A549 (cell line): ENCODE measurements around the gene GDI2. TPM values are rescaled to one million over a fixed set of nuclear protein-coding genes. Genes with fewer than 3 reads are reported as not detected.
"Not testable (repeated sequence)": the region's sequence is repeated elsewhere in the genome, so short reads cannot be mapped to it uniquely, and the experiment has no call there.

ENCODE experiments used
- ATAC-seq, 2 experiments: fragments of 200-7000 bp in 1 of 2; fragments of >200 bp in 1 of 2; cut with Nextera tagmentation in 1 of 2; cut with Tn5 transposase in 1 of 2; 3 replicates each; pipeline versions ENCODE4 v1.8.0 to v1.9.1; 2018 to 2020; ENCODE audit warnings: mild to moderate bottlenecking in 1 of 2, moderate library complexity in 1 of 2
- CTCF ChIA-PET: fragments of 300-600 bp; sonication (Branson Sonifier 250); formaldehyde crosslinking; extraction: SDS; loops from one replicate; lab custom pipeline; 2021; ENCODE audit warnings: antibody characterized with exemption, inconsistent platforms; lab: Yijun Ruan, JAX
- POLR2A ChIA-PET: fragments of 350-600 bp; formaldehyde crosslinking; extraction: SDS; loops from one replicate; lab custom pipeline; 2021; ENCODE audit warnings: antibody characterized with exemption, inconsistent platforms; lab: Yijun Ruan, JAX
- DNase-seq, 2 experiments: peaks; one replicate each; pipeline versions ENCODE4 v3.0.0 to v3.0.0-alpha.2; 2011 to 2016; ENCODE audit warnings: low read depth in 1 of 2, low spot score in 1 of 2
- FAIRE-seq: peaks from 2 replicates; lab custom pipeline; 2011; peaks lifted over from hg19 to GRCh38; lab: Jason Lieb, UNC
- H3K27ac ChIP-seq, 2 experiments: fragments of >200 bp; sonication (Bioruptor Twin); formaldehyde crosslinking; 3 replicates each; pipeline ENCODE4 v1.5.1; 2016 to 2017
- H3K4me1 ChIP-seq: fragments of >200 bp; sonication (Bioruptor Twin); formaldehyde crosslinking; 3 replicates; pipeline ENCODE4 v1.6.1; 2016
- H3K4me2 ChIP-seq: fragments of >200 bp; sonication (Bioruptor Twin); formaldehyde crosslinking; 3 replicates; pipeline ENCODE4 v1.6.1; 2016
- H3K4me3 ChIP-seq: fragments of >200 bp; sonication (Bioruptor Twin); formaldehyde crosslinking; 3 replicates; pipeline ENCODE4 v1.5.1; 2016
- H3K9me3 ChIP-seq: fragments of >200 bp; sonication (Bioruptor Twin); formaldehyde crosslinking; 3 replicates; pipeline ENCODE4 v1.6.1; 2016
- BHLHE40 ChIP-seq: IDR thresholded peaks from 2 replicates; pipeline ENCODE4 v1.6.1; 2012; ENCODE audit warnings: low read depth, low read length, inconsistent platforms
- CBX8 ChIP-seq: fragments of 200-600 bp; sonication (generic); IDR thresholded peaks from 2 replicates; pipeline ENCODE4 v1.6.1; 2016
- CEBPB ChIP-seq, 2 experiments: fragments of >200 bp in 1 of 2; sonication (Bioruptor Twin) in 1 of 2; formaldehyde crosslinking in 1 of 2; IDR thresholded peaks; 2 replicates each; pipeline ENCODE4 v1.6.1; 2012 to 2016
- FOSL2 ChIP-seq, 2 experiments: fragments of 450-650 bp in 1 of 2; fragments of >200 bp in 1 of 2; sonication (Bioruptor Twin) in 1 of 2; formaldehyde crosslinking; IDR thresholded peaks; 2 replicates each; pipeline versions ENCODE4 v1.5.0 to v1.6.1; 2016 to 2020; ENCODE audit warnings: mild to moderate bottlenecking in 1 of 2, moderate library complexity in 1 of 2
- HDAC2 ChIP-seq: fragments of 200-600 bp; sonication (generic); IDR thresholded peaks from 2 replicates; pipeline ENCODE4 v1.6.1; 2016
- JUN ChIP-seq, 2 experiments: fragments of >200 bp; sonication (Bioruptor Twin); formaldehyde crosslinking; IDR thresholded peaks; 2 replicates in 1 of 2; 3 replicates in 1 of 2; pipeline ENCODE4 v1.6.1; 2016 to 2017
- MAZ ChIP-seq: fragments of 150-350 bp; IDR thresholded peaks from 2 replicates; pipeline ENCODE4 v1.6.1; 2014; ENCODE audit warnings: antibody characterized with exemption, low read depth, low read length, borderline replicate concordance
- POLR2AphosphoS2 ChIP-seq: conservative IDR thresholded peaks from 2 replicates; pipeline ENCODE4 v1.6.1; 2012; ENCODE audit warnings: low read length, improper control_type of control experiment, inconsistent platforms
- RARB ChIP-seq: fragments of 250-450 bp; sonication (Bioruptor Pico); IDR thresholded peaks from 2 replicates; pipeline ENCODE4 v1.8.0; 2021; ENCODE audit warnings: mild to moderate bottlenecking, moderate library complexity
- SMC3 ChIP-seq: fragments of >200 bp; sonication (Bioruptor Twin); formaldehyde crosslinking; IDR thresholded peaks from 3 replicates; pipeline ENCODE4 v1.6.1; 2018; ENCODE audit warnings: inconsistent platforms
- TFCP2L1 ChIP-seq: fragments of 250-450 bp; sonication (Bioruptor Pico); IDR thresholded peaks from 2 replicates; pipeline ENCODE4 v1.5.0; 2021; ENCODE audit warnings: mild to moderate bottlenecking
- TP53 ChIP-seq: fragments of 250-450 bp; sonication (Bioruptor Pico); IDR thresholded peaks from 2 replicates; pipeline ENCODE4 v1.5.0; 2021; ENCODE audit warnings: mild to moderate bottlenecking, moderate library complexity
- ZFP36 ChIP-seq: fragments of 450-650 bp; IDR thresholded peaks from 2 replicates; pipeline ENCODE4 v1.6.1; 2014; ENCODE audit warnings: borderline replicate concordance; ENCODE audit not compliant: partially characterized antibody
- WGBS: methylation state at CpG from one replicate; pipeline ENCODE4 v1.1.6; 2017; ENCODE audit errors: missing lambda C conversion rate; 5-methylcytosine and 5-hydroxymethylcytosine counted together
- polyA plus RNA-seq, 4 experiments: library from polyadenylated mRNA; depleted of rRNA in 3 of 4; stranded (reverse); fragments of >200 nt; fragmentation: RNase III in 1 of 4; extraction: RNeasy Plus Mini Kit Qiagen cat#74134 plus additional on column Dnase treatment in 1 of 4; gene quantifications; 2 replicates in 3 of 4; 3 replicates in 1 of 4; pipeline ENCODE4 v1.2.3, GENCODE V29; 2011 to 2017
- TF ChIP-seq, protein P1 (sequence below): fragments of 450-650 bp; IDR thresholded peaks from 2 replicates; pipeline ENCODE4 v1.6.1; 2014; ENCODE audit warnings: antibody characterized with exemption
- TF ChIP-seq, protein P2 (sequence below): IDR thresholded peaks from 2 replicates; pipeline ENCODE4 v1.6.1; 2012

The GDI2 gene
- polyA plus RNA-seq, 2 of the 4 experiments (the other 2 are of a cell fraction) = 278 to 304 TPM

DNA sequence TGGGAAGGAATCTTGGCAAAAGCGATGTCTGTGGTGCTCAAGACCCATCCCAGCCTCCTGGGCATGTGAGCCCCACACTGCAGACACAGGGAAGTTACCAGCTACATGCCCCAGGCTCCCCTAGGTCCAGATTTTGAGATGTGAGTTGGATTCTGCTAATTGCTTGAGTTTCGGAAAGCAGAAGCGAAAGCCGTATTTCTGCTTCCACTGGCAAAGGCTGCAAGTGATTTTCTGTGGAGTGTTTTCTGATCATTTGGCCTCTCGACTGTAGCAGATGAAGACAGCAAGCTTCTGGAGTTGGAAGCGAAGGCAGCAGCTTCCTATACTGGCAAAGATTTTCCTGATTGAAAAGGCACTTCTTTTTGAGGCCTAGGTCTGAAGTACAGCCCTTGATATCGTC is 46.8 kb upstream of the GDI2 start (continued):
- TF ChIP-seq JUN (IDR thresholded peaks at IDR 0.05) (no peak), MAZ (no peak), SMC3 (no peak)

DNA sequence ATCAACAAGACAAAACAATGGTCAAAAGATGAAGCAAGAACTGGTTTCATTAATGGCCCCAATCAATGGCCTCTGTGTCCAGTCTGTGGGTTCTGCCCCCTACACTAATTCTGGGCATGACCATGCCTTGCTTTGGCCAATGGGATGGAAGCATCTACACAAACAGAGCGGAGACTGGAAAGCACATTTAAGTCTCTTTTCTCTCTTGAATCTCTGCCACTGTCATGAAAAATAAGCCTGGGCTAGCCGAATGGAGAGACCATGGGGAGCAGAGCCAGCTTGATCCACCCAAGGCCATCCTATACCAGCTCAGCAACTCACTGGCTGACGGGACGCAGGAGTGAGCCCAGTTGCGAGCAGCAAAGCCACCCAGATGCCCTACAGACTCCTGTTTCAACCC is 45.6 kb upstream of the GDI2 start:
- no peak for DNase-seq
- ChIA-PET CTCF (interaction anchor here (0.7 to 2.9 kb wide), 8 partner anchors 8 to 229 kb away, joined by 3 to 20 read pairs (median 3); no protein-coding TSS in a partner anchor), POLR2A (interaction anchor here (0.5 to 1.9 kb wide), 2 partner anchors 15 to 46 kb away, joined by 4 to 6 read pairs; partner anchors contain the start of gene GDI2)
- Histone ChIP-seq H3K4me1 (peaks cover 19% of the 10 kb centered on the region), H3K27ac (no peak overlapping the region), H3K4me3 (no peak overlapping the region), H3K4me2 (no peak overlapping the region), H3K9me3 (no peaks in the 10 kb centered on the region)
- ATAC-seq = no peak
- FAIRE-seq = no peak
- WGBS = 91% methylated on average over 5 of the region's 5 CpGs
- TF ChIP-seq RARB (CRISPR knock-in tag) (no peak), TP53 (CRISPR knock-in tag) (no peak), CEBPB (IDR thresholded peaks at IDR 0.05) (no peak), POLR2AphosphoS2 (no peak), ZFP36 (no peak)
- TF ChIP-seq, protein P1, sequence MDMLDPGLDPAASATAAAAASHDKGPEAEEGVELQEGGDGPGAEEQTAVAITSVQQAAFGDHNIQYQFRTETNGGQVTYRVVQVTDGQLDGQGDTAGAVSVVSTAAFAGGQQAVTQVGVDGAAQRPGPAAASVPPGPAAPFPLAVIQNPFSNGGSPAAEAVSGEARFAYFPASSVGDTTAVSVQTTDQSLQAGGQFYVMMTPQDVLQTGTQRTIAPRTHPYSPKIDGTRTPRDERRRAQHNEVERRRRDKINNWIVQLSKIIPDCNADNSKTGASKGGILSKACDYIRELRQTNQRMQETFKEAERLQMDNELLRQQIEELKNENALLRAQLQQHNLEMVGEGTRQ = no peak
- TF ChIP-seq, protein P2, sequence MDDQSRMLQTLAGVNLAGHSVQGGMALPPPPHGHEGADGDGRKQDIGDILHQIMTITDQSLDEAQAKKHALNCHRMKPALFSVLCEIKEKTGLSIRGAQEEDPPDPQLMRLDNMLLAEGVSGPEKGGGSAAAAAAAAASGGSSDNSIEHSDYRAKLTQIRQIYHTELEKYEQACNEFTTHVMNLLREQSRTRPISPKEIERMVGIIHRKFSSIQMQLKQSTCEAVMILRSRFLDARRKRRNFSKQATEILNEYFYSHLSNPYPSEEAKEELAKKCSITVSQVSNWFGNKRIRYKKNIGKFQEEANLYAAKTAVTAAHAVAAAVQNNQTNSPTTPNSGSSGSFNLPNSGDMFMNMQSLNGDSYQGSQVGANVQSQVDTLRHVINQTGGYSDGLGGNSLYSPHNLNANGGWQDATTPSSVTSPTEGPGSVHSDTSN = no peak

DNA sequence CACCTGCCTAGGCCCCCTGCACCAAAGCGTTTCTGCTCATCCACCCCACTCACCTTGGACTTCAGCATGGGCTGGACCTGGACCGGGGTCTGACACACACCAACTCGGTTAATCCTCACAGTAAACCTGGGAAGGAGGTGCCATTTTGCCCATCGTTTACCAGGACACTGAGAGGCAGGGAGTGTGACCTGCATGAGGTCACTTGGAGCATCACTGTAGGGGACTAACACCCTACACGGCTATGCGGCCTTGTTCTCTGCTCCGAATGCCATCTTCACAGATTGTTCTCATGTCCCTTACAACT is 43.4 kb upstream of the GDI2 start:
- no peak for ATAC-seq
- H3K4me2 ChIP-seq = no peak overlapping the region
- TF ChIP-seq TFCP2L1 (CRISPR knock-in tag) = no peak
- TF ChIP-seq JUN (IDR thresholded peaks at IDR 0.05) = no peak
- TF ChIP-seq FOSL2 (IDR thresholded peaks at IDR 0.05) = no peak
- TF ChIP-seq FOSL2 (CRISPR knock-in tag; IDR thresholded peaks at IDR 0.05) = no peak
- TF ChIP-seq CBX8 = no peak
- TF ChIP-seq, all 56 proteins: peak for 0
- DNase-seq (no peak), FAIRE-seq (no peak)
- WGBS = 67% methylated on average over 7 of the region's 7 CpGs
- POLR2A ChIA-PET = interaction anchor here (0.6 to 1.1 kb wide), 2 partner anchors 23 to 33 kb away, joined by 3 to 6 read pairs; partner anchors contain the start of genes ANKRD16 and FBH1
- Histone ChIP-seq H3K4me1 (peaks cover 11% of the 10 kb centered on the region), H3K27ac (no peak overlapping the region), H3K4me3 (no peak overlapping the region), H3K9me3 (no peaks in the 10 kb centered on the region)
- CTCF ChIA-PET = no interaction called here

DNA sequence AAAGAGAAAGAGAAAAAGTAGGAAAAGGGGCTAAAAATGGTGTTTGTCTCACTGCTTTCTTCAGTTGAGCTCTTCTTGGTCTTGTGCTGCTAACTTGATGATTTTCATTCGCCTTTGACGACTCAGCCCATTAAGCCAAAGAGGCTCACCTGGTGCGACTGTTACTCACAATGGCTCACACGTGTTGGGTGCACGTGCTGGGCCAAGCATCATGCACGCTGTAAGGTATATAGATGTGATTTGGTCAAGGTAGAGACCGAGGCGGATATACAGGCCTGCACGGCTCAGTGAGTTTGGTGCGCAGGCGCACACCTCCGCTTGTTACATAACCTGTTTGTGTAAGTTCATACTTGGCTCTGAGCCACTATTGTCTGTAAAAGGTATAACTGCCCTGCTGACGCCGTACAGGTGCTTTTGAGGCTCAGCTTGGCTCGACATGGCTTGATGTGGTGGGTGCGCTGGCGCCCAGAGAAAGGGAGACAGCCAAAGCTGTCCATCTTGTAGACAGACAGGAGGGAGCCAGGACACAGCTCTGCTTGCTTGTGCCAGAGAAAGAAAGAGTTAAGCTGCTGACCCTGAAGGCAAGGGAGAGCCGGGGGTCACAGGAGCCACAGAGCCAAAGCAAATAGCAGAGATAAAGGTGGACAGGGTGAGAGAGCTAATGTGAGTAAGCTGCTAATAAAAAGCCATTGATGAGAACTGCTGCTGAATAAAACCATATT is 42.9 kb upstream of the GDI2 start:
- WGBS = 83% methylated on average over 18 of the region's 18 CpGs
- ATAC-seq = no peak
- FAIRE-seq = no peak

DNA sequence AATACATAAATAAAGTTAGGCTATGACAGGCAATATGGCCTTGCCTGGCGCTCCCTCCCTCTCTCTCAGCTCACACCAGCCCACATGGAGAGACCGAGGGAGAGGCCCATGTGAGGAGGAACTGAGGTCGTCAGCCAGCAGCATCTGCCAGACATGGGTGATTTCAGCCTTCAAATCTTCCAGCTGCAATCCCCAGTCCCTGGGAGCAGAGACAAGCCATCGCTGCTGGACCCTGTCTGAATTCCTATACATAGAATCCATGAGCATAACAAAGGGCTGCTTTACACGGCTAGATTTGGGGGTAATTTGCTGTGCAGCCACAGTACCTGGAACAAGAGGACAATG is 40.9 kb upstream of the GDI2 start:
- WGBS = 82% methylated on average over 5 of the region's 5 CpGs
- Histone ChIP-seq H3K4me1 (no peaks in the 10 kb centered on the region), H3K27ac (no peak overlapping the region), H3K4me3 (no peak overlapping the region), H3K4me2 (no peak overlapping the region), H3K9me3 (no peaks in the 10 kb centered on the region)
- ATAC-seq (no peak), FAIRE-seq (no peak), DNase-seq (no peak)
- ChIA-PET POLR2A (no interaction called here), CTCF (interaction anchor here (1.2 kb wide), 1 partner anchor 9 kb away, joined by 6 read pairs; no protein-coding TSS in a partner anchor)
- no peak for TF ChIP-seq POLR2AphosphoS2
- TF ChIP-seq, all 56 proteins: peak for 0

More for the DNA sequence above, 42.9 kb upstream of the GDI2 start:
- no peaks in the 10 kb centered on the region for H3K9me3 ChIP-seq
- no peak overlapping the region for H3K27ac ChIP-seq
- DNase-seq = no peak
- no peak overlapping the region for H3K4me2 ChIP-seq
- TF ChIP-seq BHLHE40 = no peak
- TF ChIP-seq HDAC2 = no peak
- TF ChIP-seq TP53 (CRISPR knock-in tag) = no peak
- TF ChIP-seq, all 56 proteins: peak for 0
- ChIA-PET POLR2A (interaction anchor here (1.1 kb wide), 1 partner anchor 34 kb away, joined by 3 read pairs; the partner anchor contains the start of genes ANKRD16 and FBH1), CTCF (interaction anchor here (0.9 kb wide), 1 partner anchor 23 kb away, joined by 3 read pairs; no protein-coding TSS in a partner anchor)
- Histone ChIP-seq H3K4me1 (peaks cover 5% of the 10 kb centered on the region; the same call in 2 of the 3 replicates), H3K4me3 (no peak overlapping the region)

DNA sequence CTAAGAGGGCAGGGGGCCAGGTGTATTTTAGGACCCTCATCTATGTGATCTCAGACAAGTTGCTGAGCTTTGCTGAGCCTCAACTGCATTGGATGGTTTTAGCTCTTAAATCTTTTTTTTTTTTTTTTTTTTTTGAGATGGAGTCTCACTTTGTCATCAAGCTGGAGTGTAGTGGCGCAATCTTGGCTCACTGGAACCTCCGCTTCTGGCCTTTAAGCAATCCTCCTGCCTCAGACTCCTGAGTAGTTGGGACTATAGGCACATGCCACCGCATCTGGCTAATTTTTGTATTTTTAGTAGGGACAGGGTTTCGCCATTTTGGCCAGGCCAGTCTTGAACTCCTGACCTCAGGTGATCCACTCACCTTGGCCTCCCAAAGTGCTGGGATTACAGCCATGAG is 33.4 kb upstream of the GDI2 start:
- 94% methylated on average over 4 of the region's 4 CpGs for WGBS
- ATAC-seq, H3K4me1 ChIP-seq, DNase-seq, H3K4me2 ChIP-seq, H3K4me3 ChIP-seq, H3K27ac ChIP-seq, FAIRE-seq, POLR2A ChIA-PET, H3K9me3 ChIP-seq: not testable (repeated sequence)
- CTCF ChIA-PET = interaction anchor here (1.2 kb wide), 1 partner anchor 15 kb away, joined by 4 read pairs; no protein-coding TSS in a partner anchor
